Hepatocyte (in vitro differentiated cells): ENCODE results near the gene GC.
"Not testable (repeated sequence)": the region's sequence is repeated elsewhere in the genome, so short reads cannot be mapped to it uniquely, and the experiment has no call there.

ENCODE experiments used
- EZH2 ChIP-seq: fragments of 200-600 bp; sonication (generic); IDR thresholded peaks from 2 replicates; pipeline ENCODE4 v1.6.1; 2016; ENCODE audit warnings: antibody characterized with exemption, mild to moderate bottlenecking, borderline replicate concordance
- TF ChIP-seq, protein P1 (sequence below): fragments of 200-600 bp; sonication (generic); IDR thresholded peaks from 2 replicates; pipeline ENCODE4 v1.5.1; 2016; ENCODE audit warnings: antibody characterized with exemption, mild to moderate bottlenecking; ENCODE audit not compliant: poor library complexity

- TF ChIP-seq, protein P1, sequence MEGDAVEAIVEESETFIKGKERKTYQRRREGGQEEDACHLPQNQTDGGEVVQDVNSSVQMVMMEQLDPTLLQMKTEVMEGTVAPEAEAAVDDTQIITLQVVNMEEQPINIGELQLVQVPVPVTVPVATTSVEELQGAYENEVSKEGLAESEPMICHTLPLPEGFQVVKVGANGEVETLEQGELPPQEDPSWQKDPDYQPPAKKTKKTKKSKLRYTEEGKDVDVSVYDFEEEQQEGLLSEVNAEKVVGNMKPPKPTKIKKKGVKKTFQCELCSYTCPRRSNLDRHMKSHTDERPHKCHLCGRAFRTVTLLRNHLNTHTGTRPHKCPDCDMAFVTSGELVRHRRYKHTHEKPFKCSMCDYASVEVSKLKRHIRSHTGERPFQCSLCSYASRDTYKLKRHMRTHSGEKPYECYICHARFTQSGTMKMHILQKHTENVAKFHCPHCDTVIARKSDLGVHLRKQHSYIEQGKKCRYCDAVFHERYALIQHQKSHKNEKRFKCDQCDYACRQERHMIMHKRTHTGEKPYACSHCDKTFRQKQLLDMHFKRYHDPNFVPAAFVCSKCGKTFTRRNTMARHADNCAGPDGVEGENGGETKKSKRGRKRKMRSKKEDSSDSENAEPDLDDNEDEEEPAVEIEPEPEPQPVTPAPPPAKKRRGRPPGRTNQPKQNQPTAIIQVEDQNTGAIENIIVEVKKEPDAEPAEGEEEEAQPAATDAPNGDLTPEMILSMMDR = not testable (repeated sequence)
- TF ChIP-seq EZH2 = not testable (repeated sequence)
Observed at GRCh38 chr4:71805230-71805629, 21.4 kb upstream of the GC start.
